T-cell (primary cell): ENCODE results near the gene BCAM. TPM values are rescaled to one million over a fixed set of nuclear protein-coding genes. Genes with fewer than 3 reads are reported as not detected.
"Not testable (repeated sequence)": the region's sequence is repeated elsewhere in the genome, so short reads cannot be mapped to it uniquely, and the experiment has no call there.

Source experiments
- ATAC-seq, 4 experiments: fragments of 200-7000 bp in 3 of 4; fragments of 150-1000 bp in 1 of 4; cut with Tn5 transposase; replicated peaks in 1 of 4; 1 replicate in 3 of 4; 2 replicates in 1 of 4; pipeline ENCODE4 v1.10.0; 2021; ENCODE audit warnings: moderate library complexity in 3 of 4, mild to moderate bottlenecking in 2 of 4, moderate number of reproducible peaks in 1 of 4
- CTCF ChIA-PET, 2 donors: fragments of 300-600 bp; sonication (Branson Sonifier 250); formaldehyde crosslinking; loops; one replicate each; lab custom pipeline; 2022; ENCODE audit warnings: antibody characterized with exemption in 2 of 2; lab: Charles Lee
- POLR2A ChIA-PET, 2 donors: fragments of 300-600 bp; sonication (Branson Sonifier 250); formaldehyde crosslinking; loops; one replicate each; lab custom pipeline; 2022; ENCODE audit warnings: antibody characterized with exemption in 2 of 2; lab: Charles Lee
- DNase-seq, 35 experiments: peaks; one replicate each; pipeline versions ENCODE4 v3.0.0 to v3.0.0-alpha.2; 2013 to 2023
- H3K27ac ChIP-seq: one replicate; pipeline ENCODE4 v1.5.1; 2013; ENCODE audit warnings: low read length
- H3K27me3 ChIP-seq, 2 experiments: replicated peaks in 1 of 2; 1 replicate in 1 of 2; 2 replicates in 1 of 2; pipeline versions ENCODE4 v1.6.1 to v1.7.0; 2013; ENCODE audit warnings: low read length in 1 of 2, mixed read lengths in 1 of 2; ENCODE audit not compliant: control insufficient read depth in 2 of 2, insufficient read depth in 2 of 2; ENCODE audit errors: extremely low read depth in 1 of 2
- H3K36me3 ChIP-seq, 2 donors: 1 replicate in 1 of 2; 2 replicates in 1 of 2; pipeline versions ENCODE4 v1.6.1 to v1.7.0; 2013; ENCODE audit warnings: low read length in 1 of 2; ENCODE audit not compliant: control insufficient read depth in 2 of 2, insufficient read depth in 1 of 2; ENCODE audit errors: extremely low read depth in 1 of 2
- H3K4me1 ChIP-seq, 2 experiments: 1 replicate in 1 of 2; 2 replicates in 1 of 2; pipeline versions ENCODE4 v1.6.1 to v1.7.0; 2013; ENCODE audit warnings: low read length in 2 of 2, mixed read lengths in 1 of 2; ENCODE audit not compliant: insufficient read depth in 2 of 2, control insufficient read depth in 1 of 2; ENCODE audit errors: extremely low read depth in 1 of 2
- H3K4me3 ChIP-seq, 2 donors: 1 replicate in 1 of 2; 2 replicates in 1 of 2; pipeline versions ENCODE4 v1.5.1 to v1.7.0; 2013; ENCODE audit warnings: mild to moderate bottlenecking in 2 of 2, low read length in 1 of 2, moderate library complexity in 1 of 2; ENCODE audit not compliant: control insufficient read depth in 1 of 2; ENCODE audit errors: extremely low read depth in 1 of 2
- H3K9me3 ChIP-seq: 2 replicates; pipeline ENCODE4 v1.7.0; 2013
- H3K27ac Mint-ChIP-seq, 2 donors: one replicate each; pipeline ENCODE4 v1.8.0; 2020 to 2021; ENCODE audit warnings: mild to moderate bottlenecking in 2 of 2, mixed read lengths in 2 of 2
- H3K27me3 Mint-ChIP-seq, 2 donors: one replicate each; pipeline ENCODE4 v1.8.0; 2021 to 2022; ENCODE audit warnings: mixed read lengths in 2 of 2
- H3K36me3 Mint-ChIP-seq: one replicate; pipeline ENCODE4 v1.8.0; 2021; ENCODE audit warnings: mixed read lengths
- H3K4me1 Mint-ChIP-seq, 3 donors: one replicate each; pipeline ENCODE4 v1.8.0; 2020 to 2022; ENCODE audit warnings: mixed read lengths in 3 of 3, mild to moderate bottlenecking in 1 of 3
- H3K4me3 Mint-ChIP-seq, 3 donors: one replicate each; pipeline ENCODE4 v1.8.0; 2020 to 2022; ENCODE audit warnings: mild to moderate bottlenecking in 3 of 3, mixed read lengths in 3 of 3, moderate library complexity in 3 of 3
- H3K9me3 Mint-ChIP-seq, 3 donors: one replicate each; pipeline ENCODE4 v1.8.0; 2020 to 2022; ENCODE audit warnings: mixed read lengths in 3 of 3
- WGBS: methylation state at CpG from one replicate; pipeline ENCODE4 v1.1.5; 2013; ENCODE audit warnings: missing lambda C conversion rate; ENCODE audit not compliant: insufficient coverage; 5-methylcytosine and 5-hydroxymethylcytosine counted together
- total RNA-seq, 35 experiments: library from RNA in 6 of 35; stranded (reverse) in 6 of 35; fragments of 120-200 nt in 1 of 35; gene quantifications; one replicate each; pipeline versions ENCODE4 v1.2.1 to v1.2.4 and lab custom pipeline; 2013 to 2026

The BCAM gene
- total RNA-seq, 5 donors from 2014 or later (not counting 1 experiment from before 2014, with no cell fraction given) = 0.39 to 1.0 (median 0.87) TPM; not detected in 1

DNA sequence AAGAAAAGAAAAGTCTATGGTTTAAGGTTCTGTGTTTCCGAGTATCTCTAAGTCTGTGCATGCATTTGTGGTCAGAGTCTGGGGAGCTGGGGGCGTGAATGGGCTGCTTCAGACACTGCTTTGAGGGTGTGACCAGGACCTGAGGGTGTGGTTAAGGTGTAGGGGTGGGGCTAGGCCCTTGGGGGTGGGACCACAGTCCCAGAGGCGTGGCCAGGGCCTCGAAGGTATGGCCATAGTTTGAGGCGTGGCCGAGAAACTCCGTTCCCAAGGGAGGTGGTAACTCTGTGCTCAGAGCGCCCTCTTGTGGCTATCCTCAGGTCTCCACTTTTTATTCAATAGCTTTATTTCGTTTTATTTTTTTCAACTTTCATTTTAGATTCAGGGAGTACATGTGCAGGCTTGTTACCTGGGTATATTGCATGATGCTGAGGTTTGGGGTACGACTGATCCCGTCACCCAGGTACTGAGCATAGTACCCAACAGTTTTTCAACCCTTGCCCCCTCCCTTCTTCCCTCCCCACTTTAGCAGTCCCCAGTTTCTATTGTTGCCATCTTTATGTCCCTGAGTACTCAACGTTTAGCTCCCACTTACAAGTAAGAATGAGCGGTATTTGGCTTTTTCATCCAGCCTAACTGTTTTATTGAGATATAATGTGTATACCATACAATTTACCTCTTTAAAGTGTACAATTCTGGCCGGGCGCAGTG lies 38.2 kb upstream of the BCAM start:
- ChIA-PET CTCF (interaction anchor here (0.6 to 6.5 kb wide), 23 partner anchors 9 to 1094 kb away, joined by 3 to 199 read pairs (median 4); partner anchors contain the start of gene NECTIN2 (in 1 of the 2)), POLR2A (interaction anchor here in 1 of 2 donors (0.6 kb wide), 1 partner anchor 82 kb away, joined by 7 read pairs; no protein-coding TSS in a partner anchor)
- 0% methylated on average over 2 of the region's 15 CpGs for WGBS
- peak; percentile 93 to 100 (median 96) for DNase-seq
- peak; percentile 99 to 100 (median 100) for ATAC-seq
- Histone ChIP-seq H3K9me3 (no peaks in the 10 kb centered on the region), H3K27ac (peak overlapping the region; percentile 7), H3K4me1 (peaks cover 0 to 15% of the 10 kb centered on the region in 2 experiments), H3K36me3 (no peaks in the 10 kb centered on the region), H3K27me3 (no peaks in the 10 kb centered on the region), H3K4me3 (no peak overlapping the region)
- Mint-ChIP-seq H3K9me3 (peaks cover 0 to 4% (median 0%) of the 10 kb centered on the region in 3 donors), H3K27me3 (no peaks in the 10 kb centered on the region), H3K27ac (peak overlapping the region; percentile 81 to 82), H3K4me3 (peak overlapping the region; percentile 43 to 60 (median 60)), H3K36me3 (no peaks in the 10 kb centered on the region), H3K4me1 (peaks cover 17 to 35% (median 33%) of the 10 kb centered on the region in 3 donors)

DNA sequence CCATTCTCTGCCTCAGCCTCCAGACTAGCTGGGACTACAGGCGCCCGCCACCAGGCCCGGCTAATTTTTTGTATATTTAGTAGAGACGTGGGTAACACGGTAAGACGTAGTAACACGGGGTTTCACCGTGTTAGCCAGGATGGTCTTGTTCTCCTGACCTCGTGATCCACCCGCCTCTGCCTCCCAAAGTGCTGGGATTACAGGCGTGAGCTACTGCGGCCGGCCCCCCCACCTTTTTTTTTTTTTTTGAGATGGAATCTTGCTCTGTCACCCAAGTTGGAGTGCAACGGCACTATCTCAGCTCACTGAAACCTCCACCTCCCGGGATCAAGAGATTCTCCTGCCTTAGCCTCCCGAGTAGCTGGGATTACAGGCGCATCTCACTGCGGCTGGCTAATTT lies 36.8 kb upstream of the BCAM start:
- DNase-seq, POLR2A ChIA-PET, H3K36me3 ChIP-seq, H3K9me3 ChIP-seq, H3K27me3 Mint-ChIP-seq, H3K27ac Mint-ChIP-seq, H3K4me3 Mint-ChIP-seq, ATAC-seq, H3K9me3 Mint-ChIP-seq, H3K27me3 ChIP-seq, H3K36me3 Mint-ChIP-seq, H3K27ac ChIP-seq, H3K4me3 ChIP-seq: not testable (repeated sequence)
- peaks cover 17 to 35% (median 32%) of the 10 kb centered on the region in 3 donors for H3K4me1 Mint-ChIP-seq
- 92% methylated on average over 11 of the region's 18 CpGs for WGBS
- CTCF ChIA-PET = interaction anchor here (0.6 to 6.5 kb wide), 3 partner anchors 48 to 55 kb away, joined by 7 to 199 read pairs (median 45); no protein-coding TSS in a partner anchor
- H3K4me1 ChIP-seq = peaks cover 0 to 15% of the 10 kb centered on the region in 2 experiments

DNA sequence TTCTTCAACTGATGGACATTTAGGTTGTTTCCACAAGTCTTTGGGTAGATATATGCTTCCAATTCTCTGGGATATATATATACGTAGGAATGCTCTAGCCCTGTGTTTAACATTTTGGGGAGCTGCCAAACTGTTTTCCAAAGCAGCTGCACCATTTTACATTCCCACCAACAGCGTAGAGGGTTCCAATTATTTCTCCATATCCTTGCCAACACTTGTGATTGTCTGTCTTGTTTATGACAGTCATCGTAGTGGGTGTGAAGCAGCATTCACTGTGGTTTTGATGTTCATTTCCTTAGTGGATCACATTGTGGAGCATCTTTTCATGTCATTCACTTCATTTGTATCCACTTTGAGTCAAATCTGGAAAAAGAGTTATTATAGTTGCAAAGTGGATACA lies 35.9 kb upstream of the BCAM start:
- H3K4me3 ChIP-seq = no peak overlapping the region
- no peaks in the 10 kb centered on the region for H3K36me3 ChIP-seq
- no CpG with 5 or more reads among the region's 3 CpGs for WGBS
- H3K9me3 ChIP-seq = no peaks in the 10 kb centered on the region
- Mint-ChIP-seq H3K9me3 (no peaks in the 10 kb centered on the region), H3K27me3 (no peaks in the 10 kb centered on the region), H3K4me3 (no peak overlapping the region), H3K4me1 (peaks cover 17 to 27% (median 24%) of the 10 kb centered on the region in 3 donors), H3K36me3 (no peaks in the 10 kb centered on the region), H3K27ac (no peak overlapping the region)
- DNase-seq (no peak), ATAC-seq (no peak)
- POLR2A ChIA-PET = no interaction called here
- H3K27ac ChIP-seq = no peak overlapping the region
- CTCF ChIA-PET = interaction anchor here (0.6 to 6.5 kb wide), 5 partner anchors 15 to 137 kb away, joined by 3 to 199 read pairs (median 4); no protein-coding TSS in a partner anchor
- peaks cover 0 to 10% of the 10 kb centered on the region in 2 experiments for H3K27me3 ChIP-seq
- H3K4me1 ChIP-seq = peaks cover 0 to 13% of the 10 kb centered on the region in 2 experiments

DNA sequence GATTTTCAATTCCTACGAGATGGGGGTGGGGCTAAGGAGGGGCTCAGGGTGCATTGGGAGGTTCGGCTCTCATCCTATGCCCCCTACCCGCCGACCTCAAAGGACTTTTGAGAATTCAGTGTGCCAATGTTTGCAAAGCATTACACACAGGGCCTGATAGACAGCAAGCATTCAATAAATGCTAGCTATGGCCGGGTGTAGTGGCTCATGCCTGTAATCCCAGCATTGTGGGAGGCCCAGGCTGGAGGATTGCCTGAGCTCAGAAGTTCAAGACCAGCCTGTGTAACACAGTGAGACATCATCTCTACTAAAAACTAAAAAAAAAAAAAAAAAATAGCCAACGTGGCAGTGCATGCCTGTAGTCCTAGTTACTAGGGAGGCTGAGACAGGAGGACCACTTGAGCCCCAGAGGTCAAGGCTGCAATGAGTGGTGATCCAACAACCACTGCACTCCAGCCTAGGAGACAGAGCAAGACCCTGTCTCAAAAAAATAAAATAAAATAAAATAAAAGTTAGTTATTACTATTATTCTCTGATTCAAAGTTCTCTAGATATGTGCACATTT lies 33.1 kb upstream of the BCAM start:
- Mint-ChIP-seq H3K36me3 (no peaks in the 10 kb centered on the region), H3K27me3 (peaks cover 0 to 3% of the 10 kb centered on the region in 2 donors), H3K9me3 (no peaks in the 10 kb centered on the region), H3K27ac (no peak overlapping the region), H3K4me3 (no peak overlapping the region), H3K4me1 (peaks cover 2 to 4% (median 2%) of the 10 kb centered on the region in 3 donors)
- no peak for ATAC-seq
- H3K9me3 ChIP-seq = no peaks in the 10 kb centered on the region
- peaks cover 0 to 4% of the 10 kb centered on the region in 2 experiments for H3K4me1 ChIP-seq
- WGBS = 95% methylated on average over 4 of the region's 6 CpGs
- H3K27me3 ChIP-seq = peaks cover 0 to 23% of the 10 kb centered on the region in 2 experiments
- ChIA-PET POLR2A (no interaction called here), CTCF (interaction anchor here (0.6 to 6.5 kb wide), 3 partner anchors 52 to 60 kb away, joined by 3 to 199 read pairs (median 6); no protein-coding TSS in a partner anchor)
- H3K36me3 ChIP-seq = no peaks in the 10 kb centered on the region
- no peak for DNase-seq
- no peak overlapping the region for H3K4me3 ChIP-seq
- H3K27ac ChIP-seq = no peak overlapping the region

DNA sequence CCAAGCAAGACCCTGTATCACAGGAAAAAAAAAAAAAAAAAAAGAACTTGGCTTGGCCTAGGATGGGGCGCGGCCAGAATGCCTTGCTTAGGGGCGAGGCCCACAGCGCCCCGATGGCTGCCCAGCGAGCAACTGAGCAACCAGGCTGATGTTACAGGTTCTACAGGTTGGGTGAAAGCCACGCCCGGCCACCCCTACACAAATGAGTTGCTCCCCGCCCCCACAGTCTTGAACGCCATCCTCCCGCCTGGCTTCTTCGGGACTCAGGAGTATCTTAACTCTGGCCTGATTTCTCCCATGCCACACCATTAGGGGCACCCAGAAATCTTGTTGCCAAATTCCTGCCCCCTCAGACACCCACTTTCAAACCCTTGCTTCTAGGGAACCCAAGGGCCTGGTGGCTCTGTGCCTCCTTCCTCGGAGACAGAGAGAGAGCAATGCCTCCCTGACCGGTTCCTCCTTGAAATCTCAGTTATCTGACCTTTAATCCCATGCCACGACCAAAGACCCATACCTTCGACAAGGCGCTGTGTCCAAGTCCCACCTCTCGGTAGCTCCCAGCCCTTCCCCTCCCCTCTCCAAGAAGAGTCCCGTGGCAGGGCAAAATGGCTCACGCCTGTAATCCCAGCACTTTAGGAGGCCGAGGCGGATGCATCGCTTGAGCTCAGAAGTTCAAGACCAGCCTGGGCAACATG lies 32.4 kb upstream of the BCAM start:
- ChIA-PET POLR2A (no interaction called here), CTCF (interaction anchor here in 1 of 2 donors (0.6 to 6.5 kb wide), 2 partner anchors 8 to 53 kb away, joined by 4 to 199 read pairs; no protein-coding TSS in a partner anchor)
- H3K9me3 Mint-ChIP-seq = no peaks in the 10 kb centered on the region
- H3K4me1 ChIP-seq = peaks cover 0 to 4% of the 10 kb centered on the region in 2 experiments
- no peaks in the 10 kb centered on the region for H3K36me3 Mint-ChIP-seq
- peaks cover 0 to 29% of the 10 kb centered on the region in 2 experiments for H3K27me3 ChIP-seq
- no peak overlapping the region for H3K4me3 ChIP-seq
- H3K27me3 Mint-ChIP-seq = peaks cover 0 to 3% of the 10 kb centered on the region in 2 donors
- ATAC-seq (no peak), DNase-seq (no peak)
- 88% methylated on average over 18 of the region's 23 CpGs for WGBS
- H3K27ac Mint-ChIP-seq = no peak overlapping the region
- no peaks in the 10 kb centered on the region for H3K9me3 ChIP-seq
- no peak overlapping the region for H3K27ac ChIP-seq
- H3K4me1 Mint-ChIP-seq = peaks cover 0 to 2% (median 0%) of the 10 kb centered on the region in 3 donors
- H3K4me3 Mint-ChIP-seq = no peak overlapping the region
- H3K36me3 ChIP-seq = no peaks in the 10 kb centered on the region
